NCI-H1105 (cell line): ENCODE results near the gene NDOR1.
"Not testable (repeated sequence)": the region's sequence is repeated elsewhere in the genome, so short reads cannot be mapped to it uniquely, and the experiment has no call there.

Experiments used
- DNase-seq: peaks from one replicate; lab custom pipeline; 2025; lab: John Stamatoyannopoulos, UW

Gene NDOR1

GRCh38 chr9:137244486-137245449, 39.3 kb downstream of the NDOR1 start:
- no peak for DNase-seq

GRCh38 chr9:137245450-137246421, 40.2 kb downstream of the NDOR1 start:
- DNase-seq: no peak

- DNase-seq: no peak
These were observed 41.8 kb downstream of the NDOR1 start for GRCh38 chr9:137247135-137247915.

- no peak for DNase-seq
These were observed 42.3 kb downstream of the NDOR1 start for GRCh38 chr9:137247916-137248175.

GRCh38 chr9:137250329-137251193, 45.1 kb downstream of the NDOR1 start:
- no peak for DNase-seq

- no peak for DNase-seq
These were observed 45.6 kb downstream of the NDOR1 start, which contains the start of gene STPG3 for GRCh38 chr9:137251194-137251461. Gene STPG3, plus strand, starts transcription at chr9:137251286. Its CDS starts 1 bp downstream, at chr9:137251287.

GRCh38 chr9:137251490-137252268, 46.2 kb downstream of the NDOR1 start:
- no peak for DNase-seq

- no peak for DNase-seq
These were observed 47.3 kb downstream of the NDOR1 start for GRCh38 chr9:137252555-137253506.

GRCh38 chr9:137253717-137254623, 48.5 kb downstream of the NDOR1 start:
- DNase-seq: no peak

- DNase-seq: peak; percentile 76
These were observed 49.3 kb downstream of the NDOR1 start, which contains the start of gene NELFB for GRCh38 chr9:137254624-137255447. Gene NELFB, plus strand, starts transcription at chr9:137255327.

- no peak for DNase-seq
These were observed 50.1 kb downstream of the NDOR1 start for GRCh38 chr9:137255448-137256114.

- no peak for DNase-seq
These were observed 50.9 kb downstream of the NDOR1 start for GRCh38 chr9:137256362-137256761.

GRCh38 chr9:137256856-137257255, 51.4 kb downstream of the NDOR1 start:
- DNase-seq: no peak

- not testable (repeated sequence) for DNase-seq
These were observed 56.8 kb downstream of the NDOR1 start for GRCh38 chr9:137262173-137262908.

- no peak for DNase-seq
These were observed 57.4 kb downstream of the NDOR1 start for GRCh38 chr9:137262909-137263285.

GRCh38 chr9:137263506-137263905, 58.0 kb downstream of the NDOR1 start:
- DNase-seq: no peak
